ENCODE results near the gene LDB2.
A peak's percentile ranks its signal among the peaks of the same experiment; 100 is the strongest.

Gene LDB2

DNA sequence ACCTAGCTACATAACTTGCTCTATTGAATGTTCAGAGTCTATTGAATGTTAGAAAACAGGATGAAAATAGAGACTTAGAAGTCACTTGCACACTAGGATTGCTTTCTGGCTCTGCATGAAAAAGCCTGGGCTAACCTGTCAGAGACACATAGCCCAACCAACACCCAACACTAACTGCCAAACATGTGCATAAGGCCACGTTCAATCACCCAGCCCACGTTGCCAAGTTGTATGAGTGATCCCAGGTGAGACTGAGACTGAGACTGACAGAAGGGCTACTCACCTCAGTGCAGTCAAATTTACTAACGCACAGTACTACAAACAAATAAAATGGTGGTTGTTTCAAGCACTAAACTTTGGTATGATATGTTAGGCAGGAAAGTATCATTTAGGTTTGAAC, 61.0 kb downstream of the LDB2 start:
- DNase-seq = no peak

DNA sequence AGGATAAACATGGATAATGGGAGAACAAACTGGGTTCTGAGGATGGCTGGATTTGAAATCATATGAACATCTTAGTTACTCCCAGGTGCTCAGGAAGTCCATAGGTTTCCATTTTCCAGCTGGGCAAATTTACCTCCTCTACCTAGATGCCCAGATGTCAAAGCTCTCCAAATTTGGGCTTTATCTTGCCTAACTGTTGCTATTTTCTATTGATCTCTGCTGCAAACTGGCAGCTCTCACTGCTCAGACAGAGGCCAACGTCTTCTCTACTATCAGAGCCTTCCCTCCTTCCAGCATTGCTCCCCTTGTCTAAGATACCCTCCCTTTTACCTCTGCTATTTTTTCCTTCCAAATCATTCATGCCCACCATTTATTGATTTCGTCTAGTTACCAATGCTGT, 62.1 kb downstream of the LDB2 start:
- DNase-seq = no peak

DNA sequence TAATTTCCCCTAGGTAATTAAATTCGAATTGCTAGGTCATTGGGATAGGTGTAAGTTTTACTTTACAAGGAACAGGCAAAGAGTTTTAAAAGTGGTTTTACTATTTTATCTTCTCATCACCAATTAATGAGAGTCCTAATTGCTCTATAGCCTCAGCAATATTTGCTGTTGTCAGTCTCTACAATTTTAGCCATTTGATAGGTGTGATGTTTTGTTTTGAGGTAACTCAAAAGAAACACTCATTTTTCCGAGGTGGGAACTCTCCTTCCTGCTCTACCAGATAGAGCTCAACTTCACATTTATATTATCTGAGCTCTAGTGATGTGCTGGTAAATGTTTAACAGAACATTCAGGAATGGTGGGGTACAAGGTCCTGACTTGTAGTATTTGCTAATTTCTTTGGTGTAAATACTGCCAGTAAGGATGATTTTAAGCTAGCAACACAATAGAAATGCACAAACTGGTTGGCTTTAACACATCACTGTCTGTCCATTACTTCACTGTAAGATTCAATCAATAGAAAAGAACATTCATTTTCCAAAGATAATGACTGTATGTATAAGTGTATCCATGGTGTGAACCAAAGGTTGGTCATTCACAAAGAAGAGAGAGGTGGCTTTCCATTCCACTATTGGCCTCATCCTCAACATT, 62.7 kb downstream of the LDB2 start:
- DNase-seq = no peak

DNA sequence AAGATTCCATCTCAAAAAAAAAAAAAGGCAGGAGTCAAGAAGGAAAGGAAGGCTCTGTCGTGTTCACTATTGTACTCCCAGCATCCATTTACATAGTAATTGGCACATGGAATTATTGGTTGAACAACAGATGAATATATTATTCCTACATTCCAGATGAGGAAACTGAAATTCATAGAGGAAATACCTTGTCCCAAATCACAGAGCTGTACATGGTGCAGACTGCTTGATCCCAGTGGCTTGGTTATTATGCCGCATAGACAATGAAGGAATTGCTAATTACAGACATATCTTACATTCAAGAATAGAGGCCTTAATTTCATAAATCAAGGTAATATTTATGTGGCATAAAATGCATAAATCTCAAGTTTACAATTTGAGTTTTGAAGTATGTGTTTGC, 63.6 kb downstream of the LDB2 start:
- no peak for DNase-seq

DNA sequence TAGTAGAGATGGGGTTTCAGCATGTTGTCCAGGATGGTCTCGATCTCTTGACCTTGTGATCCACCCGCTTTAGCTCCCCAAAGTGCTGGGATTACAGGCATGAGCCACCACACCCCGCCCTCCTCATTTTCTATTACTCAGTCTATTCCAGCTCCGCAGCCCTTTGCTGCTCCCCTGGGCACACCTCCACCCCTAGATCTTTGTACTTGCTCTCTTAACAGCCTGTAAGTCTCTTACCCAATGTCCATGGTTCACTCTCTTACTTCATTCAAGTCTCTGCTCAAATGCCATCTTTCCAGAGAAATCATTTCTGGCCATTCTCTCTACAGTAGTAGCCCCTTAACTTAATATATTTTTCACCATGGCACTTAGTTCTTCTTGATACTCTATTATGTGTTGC, 64.7 kb downstream of the LDB2 start:
- DNase-seq = no peak

DNA sequence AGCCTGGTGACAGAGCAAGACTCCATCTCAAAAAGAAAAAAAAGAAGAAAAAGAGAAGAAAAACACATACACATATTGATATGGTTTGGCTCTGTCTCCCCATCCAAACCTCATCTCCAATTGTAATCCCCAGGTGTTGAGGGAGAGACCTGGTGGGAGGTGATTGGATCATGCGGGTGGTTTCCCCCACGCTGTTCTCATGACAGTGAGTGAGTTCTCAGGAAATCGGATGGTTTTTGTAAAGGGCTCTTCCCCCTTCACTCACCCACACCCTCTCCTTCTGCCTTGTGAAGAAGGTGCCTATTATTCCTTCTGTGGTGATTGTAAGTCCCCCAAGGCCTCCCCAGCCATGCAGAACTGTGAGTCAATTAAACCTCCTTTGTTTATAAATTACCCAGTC, 68.4 kb downstream of the LDB2 start:
- DNase-seq = no peak

DNA sequence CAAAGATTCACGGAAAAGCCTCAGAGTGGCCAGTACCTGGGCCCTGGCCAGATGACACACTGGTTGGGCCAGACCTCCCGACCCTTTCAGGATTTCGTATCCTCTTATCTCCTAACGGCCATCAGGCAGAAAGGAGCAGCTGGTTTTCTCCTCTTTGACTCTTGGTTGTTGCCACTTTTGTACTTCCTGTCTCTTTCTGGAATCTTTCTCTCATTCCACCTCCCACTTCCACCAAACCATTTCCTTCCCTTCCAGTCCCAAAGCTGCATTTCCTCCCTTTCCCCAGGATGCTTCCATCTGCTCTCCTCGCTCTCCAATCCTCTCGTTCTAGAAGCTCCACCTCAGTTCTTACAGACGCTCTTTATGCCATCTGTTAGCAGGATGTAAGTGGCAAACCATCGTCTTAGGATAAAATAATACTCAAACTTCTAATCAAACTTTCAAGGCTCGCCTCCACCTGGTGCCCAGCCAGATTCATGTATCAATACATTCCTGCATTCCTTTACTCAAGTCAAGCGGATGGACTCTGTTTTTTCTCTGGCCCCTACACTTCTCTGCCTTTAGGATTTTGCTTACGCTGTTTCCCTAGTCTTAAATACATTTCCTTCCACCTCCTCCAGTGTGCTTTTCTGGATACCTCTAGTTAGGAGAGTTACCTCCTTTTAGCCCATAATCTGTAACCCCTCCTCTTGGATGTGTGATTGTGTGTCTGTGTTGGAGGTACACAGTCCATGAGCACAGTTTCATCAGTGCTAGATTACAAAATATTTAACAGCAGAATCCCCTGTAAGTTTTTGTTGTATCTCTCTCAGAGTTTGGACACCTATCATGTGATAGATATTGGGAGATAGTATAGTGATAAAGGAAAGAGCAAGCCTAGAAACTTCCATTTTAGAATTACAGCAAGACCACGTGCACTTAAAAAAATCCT, 70.4 kb downstream of the LDB2 start:
- DNase-seq = no peak

DNA sequence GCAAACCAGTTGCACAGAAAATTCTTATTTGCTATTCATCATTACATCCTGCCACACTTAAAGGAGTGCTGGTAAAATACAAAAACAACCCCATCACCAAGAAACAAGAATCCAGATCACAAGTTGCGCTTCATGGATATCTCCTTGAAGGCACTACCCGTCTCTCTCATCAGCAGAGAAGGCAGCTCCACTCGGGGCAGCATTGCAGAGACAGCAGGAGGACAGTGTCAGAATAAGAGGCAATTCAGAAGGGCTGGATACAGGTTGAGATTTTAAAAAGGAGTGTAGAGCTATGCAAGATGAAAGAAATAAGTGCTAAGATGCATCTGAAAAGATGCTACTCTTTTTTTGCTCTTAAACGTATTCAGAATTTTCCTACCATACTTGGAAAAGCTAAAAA, 71.4 kb downstream of the LDB2 start:
- DNase-seq = no peak

DNA sequence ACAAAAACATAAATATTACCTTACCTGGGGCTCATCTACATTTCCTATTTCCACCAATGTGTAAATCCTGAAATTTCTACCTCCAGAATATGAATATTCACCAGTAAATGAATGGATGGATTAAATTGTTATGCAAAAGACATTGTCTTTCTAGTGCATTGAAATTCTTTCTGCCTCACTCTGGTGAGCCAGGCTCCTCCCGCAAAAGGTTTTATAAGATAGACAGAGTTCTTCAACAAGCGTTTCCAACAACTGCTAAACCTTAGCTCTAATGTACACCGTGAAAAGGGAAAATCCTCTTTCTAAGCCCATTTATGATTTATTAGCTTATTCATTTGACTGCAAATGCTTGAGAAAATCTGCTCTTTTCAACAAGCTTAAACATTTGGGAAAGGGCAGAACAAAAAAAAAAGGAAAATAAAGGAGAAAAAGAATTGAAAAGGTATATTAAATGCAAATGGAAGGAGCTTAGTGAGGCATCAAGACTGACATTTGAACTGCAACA, 72.0 kb downstream of the LDB2 start:
- DNase-seq = no peak

DNA sequence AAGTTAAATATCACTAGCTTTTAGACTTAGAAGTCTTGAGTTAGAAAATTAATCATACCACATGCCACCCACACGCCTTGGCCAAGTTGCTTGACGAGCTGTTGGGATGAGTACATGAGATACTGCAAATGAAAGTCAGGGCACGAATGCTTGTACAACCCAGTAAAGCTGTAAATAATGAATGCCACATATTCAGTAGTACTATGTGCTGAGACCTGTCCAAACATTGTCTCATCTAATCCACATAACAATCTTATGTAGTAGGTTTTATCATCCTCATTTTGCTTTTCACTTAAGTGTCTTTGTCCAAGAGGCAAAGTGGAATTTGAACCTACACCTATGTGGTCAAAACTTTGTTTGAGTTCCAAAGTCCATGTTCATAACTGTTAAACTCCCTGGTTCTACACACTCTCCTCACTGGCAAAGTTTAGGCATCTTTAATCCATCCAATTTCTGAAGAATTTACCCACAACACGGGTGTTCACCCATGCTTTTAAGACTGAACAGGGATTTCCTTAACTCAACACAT, 74.1 kb downstream of the LDB2 start:
- no peak for DNase-seq

DNA sequence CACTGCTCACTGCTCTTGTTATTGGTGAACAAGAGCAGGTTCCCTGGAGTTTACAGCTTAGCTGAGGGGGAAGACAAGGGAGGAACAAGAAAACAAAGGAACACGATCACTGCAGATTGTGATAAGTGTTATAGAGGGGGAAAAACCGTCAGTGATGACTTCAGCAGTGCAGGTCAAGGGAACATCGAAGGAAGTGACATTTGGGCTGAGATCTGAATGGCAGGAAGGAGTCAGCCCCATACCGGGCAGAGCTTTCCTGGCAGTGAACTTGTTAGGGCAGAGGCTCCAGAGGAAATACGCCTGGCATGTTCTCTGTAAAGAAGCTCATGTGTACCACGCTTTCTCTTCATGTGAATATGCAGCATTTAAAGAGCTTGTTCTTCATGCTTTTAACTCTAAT, 78.1 kb downstream of the LDB2 start:
- DNase-seq = no peak

DNA sequence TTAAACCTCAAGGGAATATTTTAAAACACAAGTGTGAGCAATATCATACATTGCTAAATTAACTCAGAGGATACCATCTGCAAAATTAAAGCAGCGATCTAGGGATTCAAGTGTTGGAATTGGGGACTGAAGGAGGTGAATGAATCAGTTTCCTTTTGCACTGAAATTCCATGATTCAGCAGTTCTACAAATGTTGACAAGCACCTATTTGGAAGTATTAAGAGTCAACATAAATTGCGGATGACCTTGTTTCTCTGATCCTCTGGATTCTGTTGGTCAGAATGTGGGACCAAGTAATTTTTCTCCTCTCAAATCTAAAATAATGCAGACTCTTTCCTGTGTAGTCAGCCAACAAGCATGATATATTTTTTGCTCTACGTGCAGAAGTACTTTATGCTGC, 78.8 kb downstream of the LDB2 start:
- DNase-seq = no peak

DNA sequence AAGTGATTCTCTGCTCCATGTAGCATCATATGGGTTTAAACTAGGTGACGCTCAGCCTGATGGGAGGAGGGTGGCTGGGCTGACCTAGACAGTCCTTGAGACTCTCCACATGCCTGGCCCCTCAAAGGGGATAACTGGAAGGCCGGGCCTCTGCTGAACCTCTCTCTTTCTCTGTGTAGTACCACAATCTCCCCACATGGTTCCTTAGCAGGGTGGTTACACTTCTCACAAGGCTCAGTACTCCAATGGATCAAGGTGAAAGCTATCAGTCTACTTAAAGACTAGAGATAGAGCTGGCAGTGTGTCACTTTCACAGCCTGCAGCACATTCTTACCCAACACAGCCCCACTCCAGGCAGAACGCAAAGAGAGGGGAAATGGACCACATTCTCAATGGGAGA, 80.4 kb downstream of the LDB2 start:
- DNase-seq = no peak

DNA sequence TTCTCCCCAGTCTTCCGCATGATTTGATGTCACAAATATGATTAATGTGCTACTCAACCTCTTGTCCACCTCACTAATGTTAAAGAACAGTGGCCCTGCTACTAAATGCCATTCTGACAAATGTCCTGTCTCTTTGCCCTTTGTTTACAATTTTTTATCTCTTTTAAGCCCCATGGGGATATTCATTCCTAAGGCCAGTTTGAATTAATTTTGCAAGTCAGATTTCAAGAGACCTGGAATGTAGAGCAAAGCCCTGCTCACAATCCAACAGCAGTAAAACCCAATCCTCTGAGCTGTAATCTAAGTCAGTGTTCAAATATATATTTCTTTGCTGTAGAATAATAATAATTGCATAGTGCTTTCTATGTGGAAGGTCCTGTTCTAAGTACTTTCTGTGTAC, 81.2 kb downstream of the LDB2 start:
- no peak for DNase-seq

DNA sequence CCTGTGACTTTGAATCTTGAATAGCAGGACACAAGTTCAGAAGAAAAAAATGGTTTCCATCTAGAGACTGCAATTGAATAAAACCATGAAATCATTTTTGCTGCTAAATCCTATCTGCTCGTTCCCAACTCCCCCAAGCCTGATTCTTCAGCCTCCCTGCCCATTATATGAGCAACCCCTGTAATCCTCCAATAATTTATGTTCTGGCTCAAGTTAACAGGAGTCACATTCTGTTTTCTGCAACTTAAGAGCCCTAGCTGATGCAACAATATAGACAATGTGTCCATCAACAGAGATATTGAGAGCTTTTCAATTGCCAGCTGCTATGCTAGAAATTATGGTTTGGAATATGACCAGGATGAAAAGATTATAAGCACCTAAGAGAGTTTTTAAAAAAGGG, 84.1 kb downstream of the LDB2 start:
- no peak for DNase-seq

DNA sequence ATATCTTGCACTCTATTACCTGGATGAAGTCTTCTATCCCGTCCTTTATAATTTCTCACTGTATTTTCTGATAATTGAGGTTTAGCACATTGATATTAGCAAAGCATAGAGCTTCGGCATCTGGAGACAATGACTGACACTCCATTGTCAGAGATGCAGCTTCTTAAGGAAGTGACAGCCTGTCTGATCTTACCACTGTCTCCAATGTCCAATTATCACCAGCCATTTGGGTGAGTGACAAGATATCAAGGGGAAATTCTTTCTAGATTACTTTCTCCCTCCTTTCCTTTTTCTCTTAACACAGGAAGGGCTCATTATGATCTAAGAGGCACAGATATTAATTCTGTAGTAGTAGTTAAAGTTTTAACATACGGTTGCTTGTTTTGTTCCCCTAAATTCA, 86.4 kb downstream of the LDB2 start:
- no peak for DNase-seq

DNA sequence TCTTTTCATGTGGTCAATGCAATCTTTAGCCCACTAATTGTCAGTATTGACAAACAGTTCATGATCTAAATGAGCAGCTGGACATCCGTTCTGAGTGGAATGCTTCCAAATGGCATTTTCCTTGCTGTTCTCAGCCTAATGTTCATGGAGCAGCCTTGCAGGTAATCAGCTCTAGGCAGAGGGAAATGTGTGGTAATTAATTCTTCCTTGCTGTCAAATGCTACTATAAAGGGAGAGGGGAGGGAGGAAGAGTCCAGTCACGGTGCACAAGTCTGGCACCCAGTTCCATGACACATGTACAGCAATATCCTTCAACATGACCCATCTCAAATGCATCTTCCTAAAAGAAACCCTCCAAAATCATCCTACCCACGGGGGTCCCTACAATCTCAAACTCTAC, 88.5 kb downstream of the LDB2 start:
- DNase-seq = no peak

DNA sequence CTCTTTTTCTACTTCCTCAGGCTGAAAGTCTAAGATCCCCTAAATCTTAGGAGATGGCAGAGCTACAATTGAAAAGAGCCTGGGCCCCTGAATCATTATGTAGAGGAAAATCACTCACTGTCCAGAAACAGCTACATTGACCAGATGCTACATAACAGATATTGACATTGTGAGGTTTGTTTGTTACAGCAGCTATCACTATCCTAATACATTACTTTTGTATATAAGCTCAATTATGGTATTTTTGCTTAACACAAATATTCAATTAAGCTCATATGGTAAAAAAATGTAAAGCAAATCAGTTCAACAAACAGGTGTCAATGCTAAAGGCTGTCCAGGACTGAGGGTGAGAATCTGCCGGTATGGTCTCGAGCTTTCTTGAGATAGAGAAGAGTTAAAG, 89.4 kb downstream of the LDB2 start:
- no peak for DNase-seq

DNA sequence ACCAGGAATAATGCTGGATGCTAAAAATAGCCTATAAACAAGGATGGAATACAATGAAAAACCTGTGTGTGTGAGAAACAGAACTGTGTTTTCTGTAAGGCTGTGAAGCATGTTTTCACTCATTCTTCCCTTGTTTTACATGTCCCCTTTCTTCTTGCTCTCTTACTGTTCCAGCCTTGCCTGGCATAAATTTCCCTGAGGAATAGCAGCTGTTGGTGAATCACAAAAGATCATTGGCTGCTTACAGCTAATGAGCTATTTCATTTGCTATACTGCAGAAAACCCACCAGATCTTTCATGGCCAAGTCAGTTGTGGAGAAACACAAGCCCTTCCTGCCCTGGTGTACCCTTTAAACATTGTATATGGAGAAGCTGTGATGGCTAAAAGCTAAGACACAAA, 91.1 kb downstream of the LDB2 start:
- DNase-seq = no peak

DNA sequence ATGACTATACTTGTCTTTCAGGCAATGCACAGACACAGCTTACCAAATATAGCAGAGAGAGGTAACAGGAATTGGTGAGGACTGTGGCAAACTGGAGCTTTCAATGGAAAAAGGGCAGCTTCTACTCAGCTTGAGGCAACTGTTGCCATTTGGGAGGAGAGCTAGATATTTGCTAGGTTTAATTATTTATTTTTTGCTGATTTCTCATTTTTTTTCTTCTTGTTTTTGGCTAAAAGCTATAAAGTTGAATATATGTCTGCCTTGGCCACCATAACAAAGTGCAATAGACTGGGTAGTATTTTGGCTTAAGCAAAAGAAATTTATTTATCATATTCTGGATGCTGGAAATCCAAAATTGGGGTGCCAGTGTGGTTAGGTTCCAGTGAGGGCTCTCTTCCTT, 93.9 kb downstream of the LDB2 start:
- no peak for DNase-seq

DNA sequence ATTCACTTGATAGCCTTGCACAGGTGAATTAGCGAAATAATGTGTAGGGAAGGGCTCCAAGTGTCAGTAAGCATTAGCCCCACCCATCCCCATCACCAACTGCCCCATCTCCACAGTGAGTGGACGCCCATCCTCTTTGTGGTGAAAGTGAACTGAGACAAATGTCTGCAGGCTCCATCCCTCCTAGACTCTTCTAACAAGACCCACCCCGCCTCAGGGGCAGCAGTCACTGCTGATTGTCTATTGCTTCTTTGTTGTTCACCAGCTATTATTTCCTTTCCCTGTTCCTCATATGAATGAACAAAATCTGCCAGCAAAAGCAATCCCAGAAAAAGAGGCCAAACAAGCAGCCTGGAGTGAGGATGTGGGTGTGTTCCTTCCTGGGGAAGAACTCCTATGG, 96.4 kb downstream of the LDB2 start:
- no peak for DNase-seq

DNA sequence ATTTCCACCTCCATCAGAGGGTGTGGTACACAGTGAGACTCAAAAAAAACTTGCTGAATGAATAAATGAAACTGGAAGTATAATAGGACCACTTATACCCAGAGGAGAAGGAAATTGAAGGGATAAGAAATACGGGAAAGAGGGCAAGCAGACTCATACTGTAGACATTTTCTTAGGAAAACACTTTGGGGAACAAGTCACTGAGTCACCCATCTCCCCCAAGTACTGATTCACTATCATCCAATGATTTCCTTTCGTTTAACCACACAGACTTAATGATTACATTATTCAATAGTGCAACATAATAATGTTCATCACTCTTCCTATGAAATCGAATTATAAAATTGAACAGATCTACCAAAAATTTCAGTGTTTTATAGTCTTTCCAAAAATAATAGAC, 97.1 kb downstream of the LDB2 start:
- DNase-seq = no peak

DNA sequence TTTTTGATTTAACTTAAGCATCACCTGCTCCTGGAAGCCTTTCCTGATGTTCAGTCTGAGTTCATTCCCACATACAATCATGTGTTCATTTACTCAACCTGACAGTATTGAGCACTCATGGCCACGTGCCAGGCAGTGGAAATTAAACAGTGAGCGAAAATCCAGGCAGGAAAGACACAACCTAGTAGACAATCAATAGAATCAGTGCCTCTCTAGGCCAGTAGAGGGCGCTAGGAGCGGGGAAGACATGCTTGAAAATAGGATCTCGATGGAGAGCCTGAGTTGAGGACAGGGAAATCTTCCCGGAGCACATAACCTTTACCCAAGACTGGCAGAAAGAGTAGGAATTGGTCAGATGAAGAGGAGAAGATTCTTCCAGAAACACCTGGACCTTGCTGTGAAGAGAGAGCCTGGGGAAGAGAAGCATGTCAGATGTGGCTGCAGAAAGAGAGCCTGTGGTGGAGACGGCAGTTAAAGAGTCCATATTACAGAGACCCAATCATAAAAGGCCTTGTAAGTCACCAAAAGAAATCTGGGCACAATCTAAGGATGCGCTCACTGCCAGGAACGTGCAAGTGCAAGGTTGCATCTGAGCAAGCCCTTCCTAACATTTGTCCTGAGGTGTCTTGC, 103.5 kb downstream of the LDB2 start:
- DNase-seq = peak; percentile 49 to 64 (median 55)

DNA sequence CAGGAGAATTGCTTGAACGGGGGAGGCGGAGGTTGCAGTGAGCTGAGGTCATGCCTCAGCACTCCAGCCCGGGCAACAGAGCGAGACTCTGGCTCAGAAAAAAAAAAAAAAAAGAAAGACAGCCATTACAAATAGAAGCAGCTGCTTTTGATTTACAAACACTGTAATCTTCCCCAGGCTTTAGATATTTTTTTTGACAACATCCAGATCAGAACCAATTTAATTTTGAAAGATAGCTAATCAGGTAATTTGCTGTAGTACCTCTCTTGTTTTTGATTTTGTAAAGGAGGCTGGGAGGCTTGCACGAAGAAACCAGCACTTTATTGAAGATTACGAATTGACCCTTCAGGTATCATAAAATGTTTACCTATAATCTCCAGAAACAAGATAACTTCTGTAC, 107.0 kb downstream of the LDB2 start:
- DNase-seq = no peak
